HG03280 (cell line): ENCODE measurements around the gene PRSS1.
A peak's percentile ranks its signal among the peaks of the same experiment; 100 is the strongest.

ENCODE experiments used
- ATAC-seq: cut with Tn5 transposase; IDR thresholded peaks from one replicate; pipeline ENCODE4 v1.9.1; 2021; ENCODE audit warnings: mild to moderate bottlenecking, moderate library complexity; ENCODE audit not compliant: unreplicated experiment

Gene PRSS1

GRCh38 chr7:142792129-142792528 is 42.9 kb downstream of the PRSS1 start:
- ATAC-seq: no peak

- no peak for ATAC-seq
These were observed 43.3 kb downstream of the PRSS1 start for GRCh38 chr7:142792593-142792992.

- no peak for ATAC-seq
These were observed 43.9 kb downstream of the PRSS1 start for GRCh38 chr7:142793156-142793555.

GRCh38 chr7:142795339-142795863 is 46.1 kb downstream of the PRSS1 start:
- no peak for ATAC-seq

DNA sequence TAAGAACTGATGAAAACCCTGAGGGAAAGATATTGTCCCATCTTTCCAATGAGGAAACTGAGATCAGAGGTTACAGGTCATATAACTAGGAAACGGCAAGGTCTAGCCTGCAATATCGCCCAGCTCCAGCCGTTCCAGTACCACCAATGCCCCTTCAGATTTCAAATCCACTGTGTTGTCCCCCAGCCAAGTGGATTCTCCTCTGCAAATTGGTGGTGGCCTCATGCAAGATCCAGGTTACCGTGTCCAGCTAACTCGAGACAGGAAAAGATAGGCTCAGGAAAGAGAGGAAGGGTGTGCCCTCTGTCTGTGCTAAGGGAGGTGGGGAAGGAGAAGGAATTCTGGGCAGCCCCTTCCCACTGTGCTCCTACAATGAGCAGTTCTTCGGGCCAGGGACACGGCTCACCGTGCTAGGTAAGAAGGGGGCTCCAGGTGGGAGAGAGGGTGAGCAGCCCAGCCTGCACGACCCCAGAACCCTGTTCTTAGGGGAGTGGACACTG is 46.8 kb downstream of the PRSS1 start:
- ATAC-seq: no peak

DNA sequence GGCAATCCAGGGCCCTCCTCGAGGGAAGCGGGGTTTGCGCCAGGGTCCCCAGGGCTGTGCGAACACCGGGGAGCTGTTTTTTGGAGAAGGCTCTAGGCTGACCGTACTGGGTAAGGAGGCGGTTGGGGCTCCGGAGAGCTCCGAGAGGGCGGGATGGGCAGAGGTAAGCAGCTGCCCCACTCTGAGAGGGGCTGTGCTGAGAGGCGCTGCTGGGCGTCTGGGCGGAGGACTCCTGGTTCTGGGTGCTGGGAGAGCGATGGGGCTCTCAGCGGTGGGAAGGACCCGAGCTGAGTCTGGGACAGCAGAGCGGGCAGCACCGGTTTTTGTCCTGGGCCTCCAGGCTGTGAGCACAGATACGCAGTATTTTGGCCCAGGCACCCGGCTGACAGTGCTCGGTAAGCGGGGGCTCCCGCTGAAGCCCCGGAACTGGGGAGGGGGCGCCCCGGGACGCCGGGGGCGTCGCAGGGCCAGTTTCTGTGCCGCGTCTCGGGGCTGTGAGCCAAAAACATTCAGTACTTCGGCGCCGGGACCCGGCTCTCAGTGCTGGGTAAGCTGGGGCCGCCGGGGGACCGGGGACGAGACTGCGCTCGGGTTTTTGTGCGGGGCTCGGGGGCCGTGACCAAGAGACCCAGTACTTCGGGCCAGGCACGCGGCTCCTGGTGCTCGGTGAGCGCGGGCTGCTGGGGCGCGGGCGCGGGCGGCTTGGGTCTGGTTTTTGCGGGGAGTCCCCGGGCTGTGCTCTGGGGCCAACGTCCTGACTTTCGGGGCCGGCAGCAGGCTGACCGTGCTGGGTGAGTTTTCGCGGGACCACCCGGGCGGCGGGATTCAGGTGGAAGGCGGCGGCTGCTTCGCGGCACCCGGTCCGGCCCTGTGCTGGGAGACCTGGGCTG is 47.5 kb downstream of the PRSS1 start:
- ATAC-seq: peak; percentile 41

GRCh38 chr7:142797391-142798377 is 48.4 kb downstream of the PRSS1 start:
- peak; percentile 29 for ATAC-seq

GRCh38 chr7:142798451-142799436 is 49.5 kb downstream of the PRSS1 start:
- ATAC-seq: no peak

GRCh38 chr7:142799437-142799835 is 50.2 kb downstream of the PRSS1 start:
- no peak for ATAC-seq

DNA sequence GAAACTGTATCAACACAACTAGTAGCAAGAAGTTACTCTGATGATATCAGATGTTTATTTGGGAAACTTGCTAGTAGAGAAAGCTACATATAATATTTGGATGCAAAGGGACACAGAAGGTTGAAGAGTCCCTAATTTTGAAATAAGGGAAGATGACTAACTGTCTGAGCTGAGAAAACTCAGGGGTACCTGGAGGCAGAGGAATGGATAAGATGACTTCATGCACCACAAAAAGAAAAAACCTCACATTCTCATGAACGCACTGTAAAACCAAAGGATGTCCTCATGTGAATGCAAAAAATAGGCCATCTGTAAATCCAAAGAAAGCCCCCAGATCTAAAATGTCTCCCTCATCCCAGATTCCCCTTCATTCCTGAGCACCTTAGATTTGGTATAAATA is 50.8 kb downstream of the PRSS1 start:
- no peak for ATAC-seq

DNA sequence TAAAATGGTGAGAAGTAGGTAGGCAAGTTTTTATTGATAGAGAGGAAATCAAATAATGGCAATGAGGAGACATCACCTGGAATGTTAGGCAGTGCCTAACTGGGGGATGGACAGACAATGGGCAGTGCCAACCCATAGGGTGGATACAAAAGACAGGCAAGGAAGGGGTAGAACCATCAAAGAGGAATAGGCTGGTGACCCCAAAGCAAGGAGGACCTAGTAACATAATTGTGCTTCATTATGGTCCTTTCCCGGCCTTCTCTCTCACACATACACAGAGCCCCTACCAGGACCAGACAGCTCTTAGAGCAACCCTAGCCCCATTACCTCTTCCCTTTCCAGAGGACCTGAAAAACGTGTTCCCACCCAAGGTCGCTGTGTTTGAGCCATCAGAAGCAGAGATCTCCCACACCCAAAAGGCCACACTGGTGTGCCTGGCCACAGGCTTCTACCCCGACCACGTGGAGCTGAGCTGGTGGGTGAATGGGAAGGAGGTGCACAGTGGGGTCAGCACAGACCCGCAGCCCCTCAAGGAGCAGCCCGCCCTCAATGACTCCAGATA is 51.5 kb downstream of the PRSS1 start:
- no peak for ATAC-seq

GRCh38 chr7:142801601-142802295 is 52.5 kb downstream of the PRSS1 start:
- ATAC-seq: no peak

DNA sequence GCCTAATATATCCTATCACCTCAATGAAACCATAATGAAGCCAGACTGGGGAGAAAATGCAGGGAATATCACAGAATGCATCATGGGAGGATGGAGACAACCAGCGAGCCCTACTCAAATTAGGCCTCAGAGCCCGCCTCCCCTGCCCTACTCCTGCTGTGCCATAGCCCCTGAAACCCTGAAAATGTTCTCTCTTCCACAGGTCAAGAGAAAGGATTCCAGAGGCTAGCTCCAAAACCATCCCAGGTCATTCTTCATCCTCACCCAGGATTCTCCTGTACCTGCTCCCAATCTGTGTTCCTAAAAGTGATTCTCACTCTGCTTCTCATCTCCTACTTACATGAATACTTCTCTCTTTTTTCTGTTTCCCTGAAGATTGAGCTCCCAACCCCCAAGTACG is 53.0 kb downstream of the PRSS1 start:
- ATAC-seq: no peak
